Measurements from ENCODE around the gene GALNT6. TPM values are rescaled to one million over a fixed set of nuclear protein-coding genes. Genes with fewer than 3 reads are reported as not detected.

Gene GALNT6
- polyA plus RNA-seq, 1 experiment = 47.1 TPM

DNA sequence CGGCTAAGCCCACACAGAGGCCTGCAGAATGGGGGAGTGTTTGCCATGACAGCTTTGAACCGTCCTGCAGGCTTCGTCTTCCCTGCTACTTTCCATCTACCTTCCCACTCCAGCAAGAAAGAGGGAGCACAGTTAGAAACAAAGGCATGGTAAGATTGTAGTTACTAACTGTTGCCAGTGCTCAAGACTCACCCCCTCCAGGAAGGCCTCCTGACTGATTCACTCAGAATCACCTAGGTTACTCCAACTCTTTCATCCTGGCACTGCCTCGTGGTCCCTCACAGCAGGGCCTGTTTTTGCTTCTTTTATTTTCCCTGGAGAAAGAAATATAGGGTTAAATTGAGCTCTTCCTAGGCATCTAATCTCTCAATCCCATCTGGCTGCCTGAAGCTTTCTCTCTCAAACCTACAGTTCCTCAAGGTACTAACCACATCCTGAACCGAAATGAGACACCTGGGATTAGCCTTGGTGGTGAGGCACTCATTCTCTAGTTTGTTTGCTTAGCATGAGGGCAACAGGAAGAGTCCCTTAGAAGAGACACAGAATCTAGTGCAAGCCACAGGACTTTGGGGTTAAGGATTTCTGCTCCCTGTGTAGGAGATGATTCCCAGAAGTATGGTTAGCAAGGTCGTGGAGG is 7.8 kb downstream of the GALNT6 start:
- TF ChIP-seq, protein P1, sequence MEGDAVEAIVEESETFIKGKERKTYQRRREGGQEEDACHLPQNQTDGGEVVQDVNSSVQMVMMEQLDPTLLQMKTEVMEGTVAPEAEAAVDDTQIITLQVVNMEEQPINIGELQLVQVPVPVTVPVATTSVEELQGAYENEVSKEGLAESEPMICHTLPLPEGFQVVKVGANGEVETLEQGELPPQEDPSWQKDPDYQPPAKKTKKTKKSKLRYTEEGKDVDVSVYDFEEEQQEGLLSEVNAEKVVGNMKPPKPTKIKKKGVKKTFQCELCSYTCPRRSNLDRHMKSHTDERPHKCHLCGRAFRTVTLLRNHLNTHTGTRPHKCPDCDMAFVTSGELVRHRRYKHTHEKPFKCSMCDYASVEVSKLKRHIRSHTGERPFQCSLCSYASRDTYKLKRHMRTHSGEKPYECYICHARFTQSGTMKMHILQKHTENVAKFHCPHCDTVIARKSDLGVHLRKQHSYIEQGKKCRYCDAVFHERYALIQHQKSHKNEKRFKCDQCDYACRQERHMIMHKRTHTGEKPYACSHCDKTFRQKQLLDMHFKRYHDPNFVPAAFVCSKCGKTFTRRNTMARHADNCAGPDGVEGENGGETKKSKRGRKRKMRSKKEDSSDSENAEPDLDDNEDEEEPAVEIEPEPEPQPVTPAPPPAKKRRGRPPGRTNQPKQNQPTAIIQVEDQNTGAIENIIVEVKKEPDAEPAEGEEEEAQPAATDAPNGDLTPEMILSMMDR (IDR thresholded peaks at IDR 0.05; ENCODE audit: insufficient read depth, low read depth, low read length) = no peak
- no peak for DNase-seq (ENCODE audit: low read depth)
- Histone ChIP-seq H3K4me3 (ENCODE audit: low read depth, low read length) (no peak overlapping the region), H3K36me3 (ENCODE audit: control insufficient read depth, insufficient read depth, low read length) (peaks cover 11% of the 10 kb centered on the region), H3K27me3 (ENCODE audit: control insufficient read depth, insufficient read depth, low read length) (no peaks in the 10 kb centered on the region)
- CTCF ChIA-PET = interaction anchor here (1.1 to 1.2 kb wide), 2 partner anchors 10 to 12 kb away, joined by 3 read pairs; no protein-coding TSS in a partner anchor
- POLR2A ChIA-PET = interaction anchor here (0.5 kb wide), 1 partner anchor 1166 kb away, joined by 6 read pairs; no protein-coding TSS in a partner anchor

DNA sequence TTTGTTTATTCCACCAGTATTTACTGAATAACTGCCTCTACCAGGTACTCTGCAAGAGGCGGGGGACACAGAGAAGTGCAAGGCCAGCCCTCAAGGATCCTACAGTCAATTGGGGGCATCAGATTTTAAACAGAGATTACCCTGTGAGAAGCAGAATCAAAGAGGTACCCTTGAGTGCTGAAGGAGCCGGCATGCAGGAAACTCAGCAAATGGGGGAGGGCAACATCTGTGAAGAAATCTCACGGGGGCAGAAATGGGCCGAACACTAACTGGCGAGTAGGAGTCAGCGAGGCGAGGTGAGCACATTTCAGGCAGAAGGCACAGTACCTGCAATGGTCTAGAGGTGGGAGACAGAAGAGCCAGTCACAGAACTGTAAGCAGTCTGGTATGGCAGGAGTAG is 9.0 kb downstream of the GALNT6 start:
- no peak overlapping the region for H3K4me3 ChIP-seq (ENCODE audit: low read depth, low read length)
- no peaks in the 10 kb centered on the region for H3K27me3 ChIP-seq (ENCODE audit: control insufficient read depth, insufficient read depth, low read length)
- no peak for DNase-seq (ENCODE audit: low read depth)
- CTCF ChIA-PET = interaction anchor here (0.8 to 1.6 kb wide), 2 partner anchors 10 to 41 kb away, joined by 3 to 4 read pairs; no protein-coding TSS in a partner anchor
- POLR2A ChIA-PET = no interaction called here
- TF ChIP-seq, protein P1 (IDR thresholded peaks at IDR 0.05; ENCODE audit: insufficient read depth, low read depth, low read length) = no peak
- peaks cover 13% of the 10 kb centered on the region for H3K36me3 ChIP-seq (ENCODE audit: control insufficient read depth, insufficient read depth, low read length)

DNA sequence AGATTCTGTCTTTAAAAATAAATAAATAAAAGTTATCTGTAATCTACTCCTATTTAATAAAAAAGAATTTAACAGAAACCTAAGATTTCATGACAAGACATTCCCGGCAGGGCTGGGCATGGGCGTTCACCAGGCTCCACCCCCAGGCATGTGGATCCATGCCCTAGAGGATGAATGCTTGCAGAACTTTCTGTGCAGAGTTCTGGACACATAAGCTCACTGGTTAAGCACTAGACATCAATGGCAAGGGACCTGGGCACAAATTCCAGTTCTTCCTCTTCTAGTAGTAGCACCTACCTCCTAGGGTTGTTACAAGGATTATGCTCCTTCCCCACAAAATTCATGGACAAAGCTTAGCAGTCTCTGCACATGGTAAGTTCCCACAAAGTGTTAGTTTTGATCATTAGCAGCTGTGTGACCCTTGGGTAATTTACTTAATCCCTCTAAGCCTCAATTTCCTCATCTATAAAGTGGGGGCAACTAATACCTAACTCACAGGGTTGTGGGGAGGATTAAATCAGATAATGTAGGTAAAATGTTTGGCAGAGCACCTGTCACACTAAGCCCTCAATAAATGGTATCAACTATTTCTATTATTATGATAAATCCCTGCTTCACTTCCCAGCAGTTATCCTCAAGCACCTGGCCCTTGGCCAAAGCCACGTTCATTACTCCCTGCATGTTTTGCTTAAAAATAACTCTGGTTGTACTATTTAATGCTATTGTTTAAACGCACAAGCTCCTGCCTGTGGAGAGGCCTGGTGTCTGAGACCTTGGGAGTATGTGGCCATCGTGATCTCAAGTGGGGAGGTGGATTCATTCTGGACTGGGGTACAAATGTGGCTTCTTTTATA is 9.8 kb downstream of the GALNT6 start:
- ChIA-PET CTCF (interaction anchor here (0.8 to 1.6 kb wide), 2 partner anchors 9 to 40 kb away, joined by 3 to 4 read pairs; no protein-coding TSS in a partner anchor), POLR2A (no interaction called here)
- H3K27me3 ChIP-seq (ENCODE audit: control insufficient read depth, insufficient read depth, low read length) = no peaks in the 10 kb centered on the region
- TF ChIP-seq, protein P1 (IDR thresholded peaks at IDR 0.05; ENCODE audit: insufficient read depth, low read depth, low read length) = no peak
- H3K36me3 ChIP-seq (ENCODE audit: control insufficient read depth, insufficient read depth, low read length) = peaks cover 18% of the 10 kb centered on the region
- DNase-seq (ENCODE audit: low read depth) = no peak
- no peak overlapping the region for H3K4me3 ChIP-seq (ENCODE audit: low read depth, low read length)

DNA sequence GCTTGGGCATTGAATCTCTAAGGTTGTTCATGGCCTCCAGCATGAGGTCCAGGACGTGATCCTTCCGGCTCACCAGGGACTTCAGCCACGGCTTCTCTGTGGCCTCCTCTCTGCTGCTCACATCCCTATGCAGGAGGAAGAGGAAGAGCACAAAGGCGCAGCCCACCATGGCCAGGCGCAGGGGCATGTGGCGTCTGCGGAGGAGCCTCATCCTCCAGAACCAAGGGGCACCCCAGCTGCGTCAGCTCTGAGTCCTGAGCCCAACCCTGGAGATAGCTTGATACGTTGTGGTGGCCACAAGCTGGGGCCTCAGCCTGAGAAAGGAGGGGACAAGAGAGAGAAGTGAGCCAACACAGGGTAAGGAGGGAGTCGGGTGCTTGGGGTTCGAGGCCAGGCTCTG is 11.6 kb downstream of the GALNT6 start:
- no peak overlapping the region for H3K4me3 ChIP-seq (ENCODE audit: low read depth, low read length)
- TF ChIP-seq, protein P1 (IDR thresholded peaks at IDR 0.05; ENCODE audit: insufficient read depth, low read depth, low read length) = no peak
- H3K27me3 ChIP-seq (ENCODE audit: control insufficient read depth, insufficient read depth, low read length) = no peaks in the 10 kb centered on the region
- peaks cover 18% of the 10 kb centered on the region for H3K36me3 ChIP-seq (ENCODE audit: control insufficient read depth, insufficient read depth, low read length)
- ChIA-PET POLR2A (no interaction called here), CTCF (no interaction called here)
- no peak for DNase-seq (ENCODE audit: low read depth)

DNA sequence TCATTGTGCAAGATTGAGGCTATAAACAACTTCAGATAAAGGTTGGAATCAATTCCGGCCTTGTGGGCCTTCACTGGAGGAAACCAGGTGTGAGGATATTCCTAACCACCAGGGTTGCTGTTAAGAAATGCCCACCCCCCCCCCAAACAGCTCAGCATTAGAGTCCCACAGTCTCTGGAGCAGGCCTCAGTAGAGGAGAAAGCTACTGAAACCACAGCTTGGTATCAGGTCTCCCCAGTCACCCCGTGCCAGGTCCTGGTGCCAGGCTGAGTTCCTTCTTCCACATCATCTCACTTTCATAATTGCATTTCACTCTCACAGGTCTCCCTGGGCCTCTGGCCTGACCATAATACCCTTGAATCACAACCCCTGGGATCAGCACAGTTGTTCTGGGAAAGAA is 12.5 kb downstream of the GALNT6 start:
- TF ChIP-seq, protein P1 (IDR thresholded peaks at IDR 0.05; ENCODE audit: insufficient read depth, low read depth, low read length) = no peak
- H3K36me3 ChIP-seq (ENCODE audit: control insufficient read depth, insufficient read depth, low read length) = peaks cover 18% of the 10 kb centered on the region
- H3K27me3 ChIP-seq (ENCODE audit: control insufficient read depth, insufficient read depth, low read length) = no peaks in the 10 kb centered on the region
- DNase-seq (ENCODE audit: low read depth) = no peak
- POLR2A ChIA-PET = no interaction called here
- no peak overlapping the region for H3K4me3 ChIP-seq (ENCODE audit: low read depth, low read length)
- CTCF ChIA-PET = no interaction called here
